Stimulated activated CD4-positive, alpha-beta T cell treated with anti-CD3 and anti-CD28 coated beads, TNF-alpha, amount 100 ng/mL, for 4 hours (primary cell): ENCODE measurements around the gene HSPH1.

Experiments
- DNase-seq, 3 experiments: peaks; one replicate each; pipeline ENCODE4 v3.0.0-alpha.2; 2020; ENCODE audit warnings: low read depth in 3 of 3

Gene HSPH1

DNA sequence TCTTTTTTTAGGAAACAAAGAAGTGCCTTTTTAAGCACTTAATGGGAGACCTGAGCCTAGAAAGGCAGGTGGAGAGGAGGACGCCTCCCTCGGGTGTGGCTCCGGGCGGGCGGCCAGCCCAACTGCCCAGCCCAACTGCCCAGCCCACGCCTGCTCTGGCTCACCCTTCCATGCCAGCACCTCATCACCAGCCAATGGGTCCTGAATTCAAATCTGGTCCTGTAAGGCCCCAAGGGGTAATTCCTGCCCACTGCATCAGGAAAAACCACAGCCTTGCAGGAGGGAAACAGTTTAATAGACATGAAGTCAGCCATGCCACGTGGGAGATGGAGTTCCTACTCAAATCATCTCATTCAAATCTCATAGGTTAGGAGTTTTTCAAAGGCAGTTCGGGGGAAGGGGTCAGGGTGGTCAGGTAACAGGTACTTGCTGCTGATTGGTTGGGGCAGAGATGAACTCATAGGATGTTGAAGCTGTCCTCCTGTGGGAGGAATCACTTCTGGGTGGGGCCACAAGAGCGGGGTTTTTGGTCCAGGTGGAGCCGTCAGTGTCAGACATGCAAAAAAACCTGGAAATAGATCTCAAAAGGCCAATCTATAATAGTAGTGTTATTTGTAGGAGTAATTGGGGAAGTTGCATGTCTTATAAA is 64.9 kb downstream of the HSPH1 start:
- DNase-seq, result no peak

DNA sequence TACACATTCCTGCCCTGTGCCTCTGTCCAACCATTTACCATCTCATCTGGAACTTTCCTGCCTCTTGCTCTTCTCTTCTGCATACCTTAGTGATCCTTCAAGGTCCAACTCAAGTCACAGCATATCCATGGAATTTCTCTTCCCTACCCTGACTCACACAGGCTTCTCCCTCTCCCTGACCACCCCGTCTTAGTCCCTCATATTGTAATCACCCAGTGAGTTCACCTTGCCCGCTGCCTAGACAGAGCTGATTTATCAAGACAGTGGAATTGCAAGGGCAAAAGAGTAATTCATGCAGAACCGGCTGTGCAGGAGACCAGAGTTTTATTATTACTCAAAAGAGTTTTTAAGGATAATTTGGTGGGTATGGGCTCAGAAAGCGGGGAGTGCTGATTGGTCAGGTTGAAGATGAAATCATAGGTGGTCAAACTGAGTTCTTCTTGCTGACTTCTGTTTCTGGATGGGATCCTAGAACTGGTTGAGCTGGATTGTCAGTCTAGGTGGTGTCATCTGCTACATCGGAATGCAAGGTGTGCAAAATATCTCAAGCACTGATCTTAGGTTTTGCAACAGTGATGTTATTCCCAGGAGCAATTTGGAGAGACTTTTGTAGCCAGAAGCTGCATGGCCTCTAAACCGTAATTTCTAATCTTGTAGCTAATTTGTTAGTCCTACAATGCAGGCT is 67.2 kb downstream of the HSPH1 start:
- no peak for DNase-seq

DNA sequence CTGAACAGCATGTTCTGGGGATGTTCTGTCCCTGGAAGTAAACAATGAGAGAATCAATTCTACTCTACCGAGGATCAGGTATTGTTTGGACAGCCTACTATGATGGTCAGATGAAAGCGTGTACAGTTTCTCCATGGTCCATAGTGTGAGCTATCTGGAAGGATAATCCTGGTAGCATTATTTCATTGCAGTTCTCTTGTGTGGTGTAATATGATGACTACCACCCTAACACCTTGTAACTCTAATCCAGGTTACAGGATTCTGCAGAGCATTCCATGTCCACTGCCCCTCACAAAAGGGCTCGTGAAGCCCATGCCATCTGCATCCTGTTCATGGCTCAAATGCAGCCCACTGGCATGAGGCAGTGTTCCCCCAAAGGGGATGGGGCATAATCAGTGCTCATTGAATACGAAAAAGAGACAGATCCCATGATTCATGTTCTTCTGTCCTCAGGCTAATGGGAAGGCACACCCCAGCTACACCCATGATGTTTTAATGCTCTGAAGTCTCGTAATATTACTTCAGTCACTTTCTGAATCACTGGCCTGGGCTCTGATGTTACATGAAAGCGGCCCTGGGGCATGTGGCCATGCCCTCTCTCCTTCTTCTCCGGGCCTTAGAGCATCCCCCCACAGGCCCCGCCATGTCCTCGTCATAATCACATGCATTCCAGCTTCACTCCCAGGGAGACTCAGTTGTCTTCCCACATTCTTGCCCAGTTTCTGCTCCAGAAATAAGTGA is 68.4 kb downstream of the HSPH1 start:
- no peak for DNase-seq

DNA sequence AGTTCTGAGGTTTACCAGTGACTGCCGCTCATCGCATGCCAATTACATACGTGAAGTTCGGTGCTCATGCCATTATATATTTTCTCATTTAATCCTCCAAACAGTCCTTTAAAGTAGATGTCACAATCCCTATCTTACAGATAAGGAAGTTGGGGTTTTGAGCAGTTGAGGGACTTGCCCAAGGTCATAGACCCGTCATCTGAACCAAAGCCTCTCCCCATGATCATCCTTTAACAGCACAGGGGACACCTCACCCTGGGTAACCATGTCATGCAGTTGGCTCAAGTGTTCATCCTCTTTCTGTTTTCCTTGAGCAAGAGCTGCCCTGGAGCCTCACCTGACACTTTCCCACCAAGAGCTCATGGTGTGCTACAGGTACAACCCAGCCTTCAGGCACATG is 69.1 kb downstream of the HSPH1 start:
- DNase-seq, result no peak

DNA sequence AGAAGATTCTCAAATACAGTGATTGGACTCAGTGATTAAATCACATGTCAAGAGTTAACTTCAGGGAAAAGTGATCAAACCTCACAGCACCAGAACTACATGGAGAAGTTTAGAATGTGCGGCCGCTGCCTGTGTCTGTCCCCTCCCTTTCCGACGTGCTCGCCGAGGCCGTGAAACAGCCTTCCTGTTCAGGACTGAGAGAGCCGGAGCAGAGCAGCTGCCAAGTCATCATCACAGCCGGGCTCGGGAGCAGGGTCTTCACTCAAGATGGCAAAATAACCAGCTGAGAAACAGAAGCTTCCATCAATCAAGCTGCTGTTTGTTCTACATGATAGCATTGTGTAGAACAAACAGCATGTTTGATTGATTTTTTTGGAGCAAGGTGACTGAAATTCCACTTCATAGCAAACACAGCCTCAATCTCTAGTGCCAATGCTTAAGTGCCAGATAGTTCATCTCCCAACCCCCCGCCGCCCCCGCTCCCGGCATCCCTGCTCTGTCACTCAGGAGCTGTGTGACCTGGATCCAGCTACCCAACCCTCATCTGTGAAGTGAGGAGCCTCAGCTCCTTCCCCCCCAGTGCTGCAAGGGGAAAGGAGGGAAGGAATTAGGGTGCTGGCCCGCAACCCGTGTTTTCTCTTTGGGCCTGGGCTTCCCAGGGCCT is 70.6 kb downstream of the HSPH1 start:
- no peak for DNase-seq

DNA sequence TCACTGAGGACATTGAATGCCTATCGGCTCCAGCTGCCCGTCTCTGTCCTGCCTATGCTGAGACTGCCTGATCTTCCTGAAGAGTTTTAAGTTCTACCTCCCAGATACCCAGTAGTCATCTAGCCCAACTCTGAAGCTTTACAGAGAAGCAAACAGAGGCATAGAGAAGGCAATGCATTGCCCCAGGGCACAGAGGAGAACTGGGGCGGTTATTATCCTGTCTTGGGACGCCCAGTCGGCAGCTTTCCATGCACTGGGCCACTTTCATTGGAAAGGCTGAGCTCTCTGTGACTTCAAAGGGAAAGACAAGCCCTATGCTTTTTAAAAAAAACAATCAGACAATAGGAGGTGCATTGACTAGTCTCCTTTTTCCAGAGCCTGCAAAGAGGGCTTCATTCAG is 71.6 kb downstream of the HSPH1 start:
- no peak for DNase-seq

DNA sequence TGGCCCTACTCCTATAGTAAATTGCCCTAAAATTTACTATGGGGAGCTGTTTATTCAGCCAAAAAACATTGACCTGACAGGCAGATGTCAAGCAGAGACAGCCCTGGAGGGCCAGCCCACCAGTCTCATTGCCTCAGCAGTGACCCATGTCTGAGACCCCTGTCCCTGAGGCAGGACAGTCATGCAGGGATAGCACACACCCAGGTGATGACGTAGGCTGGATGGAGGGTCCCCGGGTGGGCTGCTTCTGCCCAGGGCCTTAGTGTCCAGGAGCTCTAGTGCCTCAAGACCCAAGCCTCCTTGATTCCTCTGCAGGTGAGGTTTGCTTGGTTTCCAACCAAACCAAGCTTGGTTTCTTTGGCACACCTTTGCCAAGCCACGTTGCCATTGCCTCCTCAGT is 72.1 kb downstream of the HSPH1 start:
- no peak for DNase-seq

DNA sequence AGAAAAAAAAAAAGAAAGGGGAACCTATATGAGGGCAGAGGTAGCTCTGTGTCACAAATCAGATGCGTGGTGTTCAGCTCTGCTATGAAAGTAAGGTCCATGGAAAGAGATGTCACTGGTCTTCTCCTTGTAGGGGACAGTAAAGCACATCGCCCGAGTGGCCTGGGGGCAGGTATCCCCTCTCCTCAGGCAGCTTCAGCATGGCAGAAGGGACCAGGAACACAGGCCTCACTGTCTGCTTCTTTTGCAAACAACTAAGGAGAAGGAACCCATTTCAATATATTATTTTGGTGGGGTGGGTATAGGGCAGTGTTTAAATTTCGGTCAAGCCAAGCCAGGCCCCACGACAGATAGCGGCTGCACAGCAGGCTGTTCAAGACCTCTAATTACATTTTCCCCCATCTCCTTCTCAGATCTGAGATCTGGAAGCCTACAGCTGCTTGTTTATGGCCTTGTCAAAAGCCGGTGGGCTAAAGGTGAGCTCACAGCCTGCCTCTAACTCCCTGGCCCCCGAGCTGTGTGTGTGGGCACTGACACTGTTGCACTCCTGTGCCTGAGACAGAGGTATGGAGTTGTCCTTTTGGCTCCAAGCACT is 72.8 kb downstream of the HSPH1 start:
- DNase-seq, result no peak
